Progenitor cell of endocrine pancreas (in vitro differentiated cells): ENCODE data around the gene IZUMO4. TPM values are rescaled to one million over a fixed set of nuclear protein-coding genes. Genes with fewer than 3 reads are reported as not detected.
A peak's percentile ranks its signal among the peaks of the same experiment; 100 is the strongest.

Experiments
- DNase-seq: peaks from one replicate; pipeline ENCODE4 v3.0.0; 2021; ENCODE audit warnings: low spot score; ENCODE audit not compliant: unreplicated experiment
- H3K27ac Mint-ChIP-seq: 2 replicates; pipeline ENCODE4 v1.8.0; 2021; ENCODE audit warnings: mild to moderate bottlenecking, moderate library complexity, mixed read lengths
- H3K27me3 Mint-ChIP-seq: 2 replicates; pipeline ENCODE4 v1.8.0; 2021; ENCODE audit warnings: mixed read lengths
- H3K36me3 Mint-ChIP-seq: 2 replicates; pipeline ENCODE4 v1.8.0; 2022; ENCODE audit warnings: mixed read lengths; ENCODE audit not compliant: insufficient read depth
- H3K4me1 Mint-ChIP-seq: 2 replicates; pipeline ENCODE4 v1.8.0; 2021; ENCODE audit warnings: low read depth, mixed read lengths
- H3K4me3 Mint-ChIP-seq: 2 replicates; pipeline ENCODE4 v1.8.0; 2021; ENCODE audit warnings: low read depth, mild to moderate bottlenecking, moderate library complexity, mixed read lengths
- H3K9me3 Mint-ChIP-seq: 2 replicates; pipeline ENCODE4 v1.8.0; 2021; ENCODE audit warnings: low read depth, mixed read lengths
- CTCF ChIP-seq: fragments of 200-600 bp; sonication (generic); IDR thresholded peaks from one replicate; pipeline ENCODE4 v1.5.0; 2021; ENCODE audit warnings: antibody characterized with exemption, mild to moderate bottlenecking; ENCODE audit not compliant: unreplicated experiment
- total RNA-seq: library from RNA; stranded (reverse); gene quantifications from 2 replicates; pipeline ENCODE4 v1.2.1, GENCODE V29; 2021

The IZUMO4 gene
- total RNA-seq, 1 donor from 2014 or later = 16.5 TPM

- Mint-ChIP-seq H3K27ac (no peak overlapping the region), H3K4me3 (no peak overlapping the region), H3K9me3 (no peaks in the 10 kb centered on the region), H3K4me1 (no peaks in the 10 kb centered on the region), H3K36me3 (peaks cover 16% of the 10 kb centered on the region), H3K27me3 (no peaks in the 10 kb centered on the region)
- no peak for DNase-seq
- no peak for TF ChIP-seq CTCF
Measured at GRCh38 chr19:2117215-2117960, 20.7 kb downstream of the IZUMO4 start.

- H3K27me3 Mint-ChIP-seq = no peaks in the 10 kb centered on the region
- H3K4me3 Mint-ChIP-seq = no peak overlapping the region
- no peak for TF ChIP-seq CTCF
- peaks cover 17% of the 10 kb centered on the region for H3K36me3 Mint-ChIP-seq
- no peaks in the 10 kb centered on the region for H3K4me1 Mint-ChIP-seq
- DNase-seq = no peak
- peak overlapping the region; percentile 84 for H3K27ac Mint-ChIP-seq
- H3K9me3 Mint-ChIP-seq = no peaks in the 10 kb centered on the region
Measured at GRCh38 chr19:2118438-2118837, 21.7 kb downstream of the IZUMO4 start.

- Mint-ChIP-seq H3K4me3 (no peak overlapping the region), H3K27ac (no peak overlapping the region), H3K27me3 (no peaks in the 10 kb centered on the region), H3K36me3 (peaks cover 12% of the 10 kb centered on the region), H3K9me3 (no peaks in the 10 kb centered on the region), H3K4me1 (no peaks in the 10 kb centered on the region)
- DNase-seq = no peak
- TF ChIP-seq CTCF = no peak
Measured at GRCh38 chr19:2119921-2120785, 23.4 kb downstream of the IZUMO4 start.

GRCh38 chr19:2120821-2121220 is 24.1 kb downstream of the IZUMO4 start:
- Mint-ChIP-seq H3K4me1 (no peaks in the 10 kb centered on the region), H3K9me3 (no peaks in the 10 kb centered on the region), H3K4me3 (no peak overlapping the region), H3K36me3 (peaks cover 7% of the 10 kb centered on the region), H3K27ac (no peak overlapping the region), H3K27me3 (no peaks in the 10 kb centered on the region)
- TF ChIP-seq CTCF = no peak
- no peak for DNase-seq

- no peaks in the 10 kb centered on the region for H3K4me1 Mint-ChIP-seq
- H3K9me3 Mint-ChIP-seq = no peaks in the 10 kb centered on the region
- no peak overlapping the region for H3K4me3 Mint-ChIP-seq
- no peak for TF ChIP-seq CTCF
- H3K36me3 Mint-ChIP-seq = peaks cover 7% of the 10 kb centered on the region
- no peak for DNase-seq
- no peak overlapping the region for H3K27ac Mint-ChIP-seq
- H3K27me3 Mint-ChIP-seq = no peaks in the 10 kb centered on the region
Measured at GRCh38 chr19:2121416-2122051, 24.8 kb downstream of the IZUMO4 start.
